Left lung (tissue), 10 donors: Measurements from ENCODE around the gene SELENOF. TPM values are rescaled to one million over a fixed set of nuclear protein-coding genes. Genes with fewer than 3 reads are reported as not detected.

ENCODE experiments used
- ATAC-seq: fragments of 200-7000 bp; cut with Tn5 transposase; one replicate; pipeline ENCODE4 v1.9.1; 2020; ENCODE audit warnings: moderate library complexity
- DNase-seq, 4 donors: peaks; one replicate each; pipeline ENCODE4 v3.0.0-alpha.2; 2013 to 2020
- H3K27ac ChIP-seq, 2 donors: fragments of 200-600 bp; sonication (generic) in 1 of 2; one replicate each; pipeline versions ENCODE4 v1.5.0 to v1.8.0; 2020 to 2021
- H3K27me3 ChIP-seq, 2 donors: fragments of 200-600 bp; sonication (generic) in 1 of 2; one replicate each; pipeline versions ENCODE4 v1.5.0 to v1.8.0; 2020 to 2021
- H3K36me3 ChIP-seq, 2 donors: fragments of 200-600 bp; sonication (generic) in 1 of 2; one replicate each; pipeline versions ENCODE4 v1.5.0 to v1.8.0; 2020 to 2021
- H3K4me1 ChIP-seq, 2 donors: fragments of 200-600 bp; one replicate each; pipeline ENCODE4 v1.8.0; 2021
- H3K4me3 ChIP-seq, 2 donors: fragments of 200-600 bp; sonication (generic) in 1 of 2; one replicate each; pipeline versions ENCODE4 v1.5.0 to v1.8.0; 2020 to 2021; ENCODE audit warnings: mild to moderate bottlenecking in 1 of 2
- H3K9me3 ChIP-seq, 2 donors: fragments of 200-600 bp; sonication (generic) in 1 of 2; one replicate each; pipeline versions ENCODE4 v1.5.0 to v1.8.0; 2020 to 2021
- intact Hi-C, 2 donors: fragments of 100-400 bp; cut with DNase I; formaldehyde crosslinking; loops; one replicate each; pipeline versions ENCODE4 v1.11.2 to v1.14.2; 2022
- polyA plus RNA-seq, 6 donors: library from polyadenylated mRNA; unstranded; fragments of 120-200 nt; gene quantifications; one replicate each; pipeline ENCODE4 v1.2.1, GENCODE V29; 2013; ENCODE audit not compliant: insufficient read length in 6 of 6
- total RNA-seq, 2 donors: library from RNA; stranded (reverse); fragmentation: NEBNext Ultra II Directional; extraction: Animal tissue kit (Norgen Biotek cat#: 25700); gene quantifications; one replicate each; pipeline ENCODE4 v1.2.1, GENCODE V29; 2021
- TF ChIP-seq, protein P1 (sequence below), 2 donors: fragments of 200-600 bp; sonication (generic) in 1 of 2; IDR thresholded peaks; one replicate each; pipeline versions ENCODE4 v1.5.0 to v1.8.0; 2021; ENCODE audit warnings: antibody characterized with exemption in 2 of 2
- donor health status: DM: no; HTN: yes; CAD: no.
- donor health status: DM: no; HTN: no; CAD: no.

Gene SELENOF
- total and polyA plus RNA-seq, 8 donors = 217 to 302 (median 270) TPM

DNA sequence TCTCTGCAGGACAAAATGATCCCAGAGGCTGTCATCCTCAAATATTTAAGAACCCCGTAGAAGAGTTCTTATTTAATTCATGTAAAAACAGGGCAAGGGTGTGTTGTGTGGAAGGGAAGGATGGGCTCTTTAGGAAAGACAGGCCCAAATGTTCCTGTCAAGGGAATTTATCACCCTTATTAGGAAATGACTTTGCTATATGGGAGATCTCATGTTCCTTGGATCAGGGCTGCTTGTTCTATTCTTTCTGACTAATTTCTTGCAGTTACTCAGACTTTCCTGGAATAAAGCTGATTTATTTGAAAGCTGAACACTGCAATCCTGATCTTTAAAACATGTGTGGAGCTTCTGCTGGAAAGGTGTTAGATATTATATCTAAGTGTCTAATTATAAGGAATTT, 72.8 kb downstream of the SELENOF start:
- Histone ChIP-seq H3K4me3 (no peak overlapping the region), H3K27me3 (no peaks in the 10 kb centered on the region), H3K4me1 (no peaks in the 10 kb centered on the region), H3K27ac (peak overlapping the region in 1 of 2 donors; percentile 6), H3K9me3 (no peaks in the 10 kb centered on the region), H3K36me3 (no peaks in the 10 kb centered on the region)
- DNase-seq (no peak), ATAC-seq (no peak)
- intact Hi-C loops = no loop called here
- TF ChIP-seq, protein P1, sequence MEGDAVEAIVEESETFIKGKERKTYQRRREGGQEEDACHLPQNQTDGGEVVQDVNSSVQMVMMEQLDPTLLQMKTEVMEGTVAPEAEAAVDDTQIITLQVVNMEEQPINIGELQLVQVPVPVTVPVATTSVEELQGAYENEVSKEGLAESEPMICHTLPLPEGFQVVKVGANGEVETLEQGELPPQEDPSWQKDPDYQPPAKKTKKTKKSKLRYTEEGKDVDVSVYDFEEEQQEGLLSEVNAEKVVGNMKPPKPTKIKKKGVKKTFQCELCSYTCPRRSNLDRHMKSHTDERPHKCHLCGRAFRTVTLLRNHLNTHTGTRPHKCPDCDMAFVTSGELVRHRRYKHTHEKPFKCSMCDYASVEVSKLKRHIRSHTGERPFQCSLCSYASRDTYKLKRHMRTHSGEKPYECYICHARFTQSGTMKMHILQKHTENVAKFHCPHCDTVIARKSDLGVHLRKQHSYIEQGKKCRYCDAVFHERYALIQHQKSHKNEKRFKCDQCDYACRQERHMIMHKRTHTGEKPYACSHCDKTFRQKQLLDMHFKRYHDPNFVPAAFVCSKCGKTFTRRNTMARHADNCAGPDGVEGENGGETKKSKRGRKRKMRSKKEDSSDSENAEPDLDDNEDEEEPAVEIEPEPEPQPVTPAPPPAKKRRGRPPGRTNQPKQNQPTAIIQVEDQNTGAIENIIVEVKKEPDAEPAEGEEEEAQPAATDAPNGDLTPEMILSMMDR (IDR thresholded peaks at IDR 0.05) = no peak

DNA sequence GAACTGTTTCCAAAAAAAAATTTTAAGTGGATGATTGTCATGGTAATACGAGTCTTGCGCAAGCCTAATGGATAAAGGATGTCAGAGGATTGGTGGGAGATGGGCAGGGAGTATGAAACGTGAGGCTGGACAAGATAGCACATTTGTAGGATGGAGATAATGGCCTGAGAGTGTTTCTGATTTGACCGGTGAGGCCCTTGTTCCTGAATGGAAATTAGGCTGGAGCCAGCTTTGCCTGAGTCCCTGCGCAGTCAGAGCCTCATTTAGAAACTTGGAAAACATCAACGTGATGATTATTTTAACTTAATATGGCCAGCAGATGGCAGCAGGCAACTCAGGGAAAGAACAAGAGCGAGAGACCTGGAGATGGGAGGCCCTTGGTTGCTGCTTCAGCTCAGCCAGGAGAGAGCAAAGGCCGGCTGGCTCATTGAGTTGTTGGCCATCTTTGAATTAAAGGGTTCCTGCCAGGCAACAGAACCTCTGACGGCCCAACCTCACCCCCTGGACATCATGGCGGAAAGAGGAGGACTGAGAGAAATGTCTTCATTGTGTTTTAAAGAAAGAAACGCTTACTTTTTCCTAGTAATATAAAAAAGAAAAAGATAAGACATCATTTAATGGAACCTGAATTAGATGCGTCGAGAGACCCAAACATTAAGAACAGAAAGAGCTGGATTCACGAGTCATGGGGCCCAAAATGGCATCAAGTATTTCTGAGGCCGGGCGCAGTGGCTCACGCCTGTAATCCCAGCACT, 80.3 kb downstream of the SELENOF start:
- H3K36me3 ChIP-seq = no peaks in the 10 kb centered on the region
- TF ChIP-seq, protein P1 (IDR thresholded peaks at IDR 0.05) = peak; percentile 44 to 51
- intact Hi-C loops = loop anchor here in 1 of 2 donors (5.0 to 10.0 kb wide), 2 partner anchors 121 to 249 kb away; no protein-coding TSS in a partner anchor
- no peak overlapping the region for H3K27ac ChIP-seq
- DNase-seq = peak in 3 of 4 donors; percentile 63 to 83 (median 65)
- peak; percentile 98 for ATAC-seq
- no peak overlapping the region for H3K4me3 ChIP-seq
- no peaks in the 10 kb centered on the region for H3K9me3 ChIP-seq
- H3K4me1 ChIP-seq = peaks cover 0 to 6% of the 10 kb centered on the region in 2 donors
- H3K27me3 ChIP-seq = no peaks in the 10 kb centered on the region

DNA sequence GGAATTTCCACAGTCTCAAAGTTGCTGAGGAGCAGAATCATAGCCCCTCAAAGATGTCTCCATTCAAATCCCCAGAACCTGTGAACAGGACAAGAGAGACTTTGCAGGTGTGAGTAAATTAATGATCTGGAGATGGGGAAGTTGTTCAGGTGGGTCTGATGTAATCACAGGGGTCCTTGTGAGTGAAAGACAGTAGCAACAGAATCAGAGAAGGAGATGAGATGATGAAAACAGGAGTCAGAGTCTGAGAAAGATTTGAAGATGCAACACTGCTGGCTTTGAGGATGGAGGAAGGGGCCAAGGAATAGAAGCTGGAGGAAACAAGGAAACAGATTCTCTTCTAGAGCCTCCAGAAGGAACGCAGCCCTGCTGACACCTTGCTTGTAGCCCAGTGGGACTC, 81.5 kb downstream of the SELENOF start:
- intact Hi-C loops = loop anchor here in 1 of 2 donors (5.0 to 10.0 kb wide), 2 partner anchors 122 to 250 kb away; no protein-coding TSS in a partner anchor
- H3K36me3 ChIP-seq = no peaks in the 10 kb centered on the region
- ATAC-seq (no peak), DNase-seq (no peak)
- H3K9me3 ChIP-seq = no peaks in the 10 kb centered on the region
- H3K4me1 ChIP-seq = peaks cover 0 to 6% of the 10 kb centered on the region in 2 donors
- no peak overlapping the region for H3K4me3 ChIP-seq
- TF ChIP-seq, protein P1 (IDR thresholded peaks at IDR 0.05) = no peak
- no peak overlapping the region for H3K27ac ChIP-seq
- no peaks in the 10 kb centered on the region for H3K27me3 ChIP-seq

- TF ChIP-seq, protein P1 (IDR thresholded peaks at IDR 0.05) = no peak
- intact Hi-C loops = no loop called here
- no peaks in the 10 kb centered on the region for H3K36me3 ChIP-seq
- no peaks in the 10 kb centered on the region for H3K9me3 ChIP-seq
- H3K4me1 ChIP-seq = peaks cover 0 to 6% of the 10 kb centered on the region in 2 donors
- ATAC-seq (no peak), DNase-seq (no peak)
- no peak overlapping the region for H3K27ac ChIP-seq
- no peak overlapping the region for H3K4me3 ChIP-seq
- no peaks in the 10 kb centered on the region for H3K27me3 ChIP-seq
Observed at GRCh38 chr1:86829321-86829720, 84.6 kb downstream of the SELENOF start.

DNA sequence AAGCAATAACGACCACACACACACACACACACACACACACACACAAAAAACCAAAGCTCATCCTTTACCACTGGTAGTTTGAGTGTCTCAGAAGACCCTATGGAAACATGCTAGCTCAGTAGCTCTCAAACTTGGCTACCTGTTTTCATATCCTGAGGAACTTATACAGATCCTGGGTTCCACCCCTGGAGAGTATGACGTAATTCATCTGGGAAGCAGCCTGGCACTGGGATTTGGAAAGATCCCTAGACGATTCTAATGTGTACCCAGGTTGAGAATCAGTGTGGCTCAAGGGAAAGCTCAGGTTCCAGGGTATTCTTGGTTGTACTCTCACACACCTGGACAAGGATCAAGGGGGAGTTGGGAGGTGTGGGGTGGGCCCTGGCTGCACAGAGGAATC, 85.9 kb downstream of the SELENOF start:
- Histone ChIP-seq H3K4me3 (no peak overlapping the region), H3K36me3 (no peaks in the 10 kb centered on the region), H3K9me3 (no peaks in the 10 kb centered on the region), H3K27ac (no peak overlapping the region), H3K4me1 (no peaks in the 10 kb centered on the region), H3K27me3 (no peaks in the 10 kb centered on the region)
- no peak for DNase-seq
- TF ChIP-seq, protein P1 (IDR thresholded peaks at IDR 0.05) = no peak
- ATAC-seq = no peak
- intact Hi-C loops = no loop called here
